Measurements from ENCODE around the gene SF3A1.

SF3A1 gene

GRCh38 chr22:30287648-30288418, 68.9 kb downstream of the SF3A1 start:
- H3K4me3 ChIP-seq (ENCODE audit: low read depth, low read length) = peak overlapping the region; percentile 78; the same call in 1 of the 2 replicates
- peak; percentile 55 for TF ChIP-seq CTCF (IDR thresholded peaks at IDR 0.05; ENCODE audit: control insufficient read depth, extremely low read depth, insufficient read depth)
- peak; percentile 58 for DNase-seq (ENCODE audit: low read depth)

- peak; percentile 88 for TF ChIP-seq CTCF (IDR thresholded peaks at IDR 0.05; ENCODE audit: control insufficient read depth, extremely low read depth, insufficient read depth)
- H3K4me3 ChIP-seq (ENCODE audit: low read depth, low read length) = no peak overlapping the region
- DNase-seq (ENCODE audit: low read depth) = no peak
These were observed 69.7 kb downstream of the SF3A1 start for GRCh38 chr22:30286813-30287647.

- TF ChIP-seq CTCF (IDR thresholded peaks at IDR 0.05; ENCODE audit: control insufficient read depth, extremely low read depth, insufficient read depth) = no peak
- H3K4me3 ChIP-seq (ENCODE audit: low read depth, low read length) = no peak overlapping the region
- DNase-seq (ENCODE audit: low read depth) = no peak
These were observed 70.4 kb downstream of the SF3A1 start for GRCh38 chr22:30286331-30286730.

GRCh38 chr22:30285846-30286200, 70.9 kb downstream of the SF3A1 start:
- TF ChIP-seq CTCF (IDR thresholded peaks at IDR 0.05; ENCODE audit: control insufficient read depth, extremely low read depth, insufficient read depth) = no peak
- H3K4me3 ChIP-seq (ENCODE audit: low read depth, low read length) = no peak overlapping the region
- no peak for DNase-seq (ENCODE audit: low read depth)

GRCh38 chr22:30285176-30285845, 71.4 kb downstream of the SF3A1 start:
- DNase-seq (ENCODE audit: low read depth) = no peak

GRCh38 chr22:30284666-30285065, 72.0 kb downstream of the SF3A1 start:
- H3K4me3 ChIP-seq (ENCODE audit: low read depth, low read length) = no peak overlapping the region
- no peak for DNase-seq (ENCODE audit: low read depth)
- TF ChIP-seq CTCF (IDR thresholded peaks at IDR 0.05; ENCODE audit: control insufficient read depth, extremely low read depth, insufficient read depth) = no peak

More at GRCh38 chr22:30285176-30285845, 71.4 kb downstream of the SF3A1 start:
- H3K4me3 ChIP-seq (ENCODE audit: low read depth, low read length) = no peak overlapping the region
- no peak for TF ChIP-seq CTCF (IDR thresholded peaks at IDR 0.05; ENCODE audit: control insufficient read depth, extremely low read depth, insufficient read depth)

Measured in LNCaP clone FGC (cell line).